ENCODE measurements around the gene NUFIP1.

Gene NUFIP1

GRCh38 chr13:44908712-44909111 is 80.6 kb downstream of the NUFIP1 start:
- TF ChIP-seq EZH2phosphoT487 (IDR thresholded peaks at IDR 0.05; ENCODE audit: low read length) (no peak), CTCF (IDR thresholded peaks at IDR 0.05; ENCODE audit: low read length) (no peak), EZH2 (optimal IDR thresholded peaks at IDR 0.05; ENCODE audit: low read depth, low read length) (no peak)
- Histone ChIP-seq H3K4me3 (ENCODE audit: low read length) (no peak overlapping the region), H3K9me3 (replicated peaks; ENCODE audit: insufficient read depth, low read length) (no peaks in the 10 kb centered on the region), H3K4me1 (ENCODE audit: low read length) (no peaks in the 10 kb centered on the region), H3K36me3 (replicated peaks; ENCODE audit: insufficient read depth, low read length) (no peaks in the 10 kb centered on the region), H4K20me1 (ENCODE audit: insufficient read depth, low read length) (no peaks in the 10 kb centered on the region), H3F3A (ENCODE audit: insufficient read depth, low read length) (no peaks in the 10 kb centered on the region), H3K79me2 (ENCODE audit: low read length) (no peaks in the 10 kb centered on the region), H3K27me3 (replicated peaks; ENCODE audit: insufficient read depth, low read length) (no peaks in the 10 kb centered on the region), H2AFZ (ENCODE audit: low read length) (no peak overlapping the region), H3K27ac (ENCODE audit: low read length) (no peak overlapping the region), H3K4me2 (ENCODE audit: low read depth, low read length) (no peak overlapping the region), H3K9ac (ENCODE audit: low read length) (no peak overlapping the region), H3K9me2 (replicated peaks; ENCODE audit: insufficient read depth, low read length) (no peaks in the 10 kb centered on the region)
- DNase-seq: no peak

GRCh38 chr13:44908266-44908665 is 81.0 kb downstream of the NUFIP1 start:
- no peaks in the 10 kb centered on the region for H3K79me2 ChIP-seq (ENCODE audit: low read length)
- no peak overlapping the region for H3K4me3 ChIP-seq (ENCODE audit: low read length)
- no peak overlapping the region for H3K27ac ChIP-seq (ENCODE audit: low read length)
- no peaks in the 10 kb centered on the region for H3K9me2 ChIP-seq (replicated peaks; ENCODE audit: insufficient read depth, low read length)
- no peak overlapping the region for H3K4me2 ChIP-seq (ENCODE audit: low read depth, low read length)
- no peaks in the 10 kb centered on the region for H3K27me3 ChIP-seq (replicated peaks; ENCODE audit: insufficient read depth, low read length)
- no peaks in the 10 kb centered on the region for H3K9me3 ChIP-seq (replicated peaks; ENCODE audit: insufficient read depth, low read length)
- no peaks in the 10 kb centered on the region for H3K36me3 ChIP-seq (replicated peaks; ENCODE audit: insufficient read depth, low read length)
- H3K4me1 ChIP-seq (ENCODE audit: low read length): no peaks in the 10 kb centered on the region
- H3K9ac ChIP-seq (ENCODE audit: low read length): no peak overlapping the region
- no peaks in the 10 kb centered on the region for H4K20me1 ChIP-seq (ENCODE audit: insufficient read depth, low read length)
- no peaks in the 10 kb centered on the region for H3F3A ChIP-seq (ENCODE audit: insufficient read depth, low read length)
- no peak for TF ChIP-seq EZH2 (optimal IDR thresholded peaks at IDR 0.05; ENCODE audit: low read depth, low read length)
- no peak for TF ChIP-seq CTCF (IDR thresholded peaks at IDR 0.05; ENCODE audit: low read length)
- no peak for TF ChIP-seq EZH2phosphoT487 (IDR thresholded peaks at IDR 0.05; ENCODE audit: low read length)
- no peak overlapping the region for H2AFZ ChIP-seq (ENCODE audit: low read length)
- no peak for DNase-seq

GRCh38 chr13:44906713-44907112 is 82.6 kb downstream of the NUFIP1 start:
- H3K4me3 ChIP-seq (ENCODE audit: low read length): no peak overlapping the region
- no peaks in the 10 kb centered on the region for H3K36me3 ChIP-seq (replicated peaks; ENCODE audit: insufficient read depth, low read length)
- no peaks in the 10 kb centered on the region for H3K4me1 ChIP-seq (ENCODE audit: low read length)
- no peaks in the 10 kb centered on the region for H4K20me1 ChIP-seq (ENCODE audit: insufficient read depth, low read length)
- H3K9ac ChIP-seq (ENCODE audit: low read length): no peak overlapping the region
- no peak overlapping the region for H3K4me2 ChIP-seq (ENCODE audit: low read depth, low read length)
- no peak overlapping the region for H2AFZ ChIP-seq (ENCODE audit: low read length)
- H3K27ac ChIP-seq (ENCODE audit: low read length): no peak overlapping the region
- no peaks in the 10 kb centered on the region for H3K79me2 ChIP-seq (ENCODE audit: low read length)
- no peaks in the 10 kb centered on the region for H3K27me3 ChIP-seq (replicated peaks; ENCODE audit: insufficient read depth, low read length)
- no peak for DNase-seq
- H3F3A ChIP-seq (ENCODE audit: insufficient read depth, low read length): no peaks in the 10 kb centered on the region
- H3K9me3 ChIP-seq (replicated peaks; ENCODE audit: insufficient read depth, low read length): no peaks in the 10 kb centered on the region
- H3K9me2 ChIP-seq (replicated peaks; ENCODE audit: insufficient read depth, low read length): no peaks in the 10 kb centered on the region
- TF ChIP-seq CTCF (IDR thresholded peaks at IDR 0.05; ENCODE audit: low read length) (no peak), EZH2phosphoT487 (IDR thresholded peaks at IDR 0.05; ENCODE audit: low read length) (no peak), EZH2 (optimal IDR thresholded peaks at IDR 0.05; ENCODE audit: low read depth, low read length) (no peak)
